HepG2 (cell line): Measurements from ENCODE around the gene LRIG3. TPM values are rescaled to one million over a fixed set of nuclear protein-coding genes. Genes with fewer than 3 reads are reported as not detected.
"Not testable (repeated sequence)": the region's sequence is repeated elsewhere in the genome, so short reads cannot be mapped to it uniquely, and the experiment has no call there.

Source experiments
- ATAC-seq: fragments of 200-7000 bp; cut with Tn5 transposase; 3 replicates; pipeline ENCODE4 v1.9.1; 2020; ENCODE audit warnings: mild to moderate bottlenecking, moderate library complexity
- BruUV-seq: library from RNA; stranded (reverse); fragments of 400-500 nt; replicated peaks from 2 replicates; lab custom pipeline; 2021; lab: Mats Ljungman, UMichigan
- CTCF ChIA-PET: fragments of 300-600 bp; formaldehyde crosslinking; extraction: SDS; loops from one replicate; lab custom pipeline; 2021; ENCODE audit warnings: low total read pairs, inconsistent platforms, low intra/inter-chr PET ratio; lab: Yijun Ruan, JAX
- POLR2A ChIA-PET: fragments of 350-600 bp; sonication (Branson Sonifier 250); formaldehyde crosslinking; loops from one replicate; lab custom pipeline; 2020; ENCODE audit warnings: antibody characterized with exemption, inconsistent platforms; lab: Yijun Ruan, JAX
- DNase-seq: peaks from one replicate; pipeline ENCODE4 v3.0.0-alpha.2; 2015; ENCODE audit warnings: low spot score
- FAIRE-seq: peaks from 3 replicates; lab custom pipeline; 2011; peaks lifted over from hg19 to GRCh38; lab: Jason Lieb, UNC
- H2AFZ ChIP-seq: one replicate; pipeline ENCODE4 v1.6.1; 2011; ENCODE audit warnings: low read length, inconsistent platforms
- H3K27ac ChIP-seq: fragments of 300-600 bp; 3 replicates; pipeline ENCODE4 v1.8.0; 2011; ENCODE audit warnings: mixed run types, mild to moderate bottlenecking, mixed read lengths, low read length, inconsistent platforms; ENCODE audit not compliant: insufficient read depth; ENCODE audit errors: extremely low read length
- H3K27me3 ChIP-seq, 2 experiments: fragments of 200-600 bp in 1 of 2; 2 replicates in 1 of 2; 3 replicates in 1 of 2; pipeline versions ENCODE4 v1.6.0 to v1.8.0; 2011; ENCODE audit warnings: low read length in 2 of 2, mild to moderate bottlenecking in 2 of 2, moderate library complexity in 2 of 2, inconsistent platforms in 1 of 2; ENCODE audit not compliant: insufficient read depth in 2 of 2, control insufficient read depth in 1 of 2
- H3K36me3 ChIP-seq, 2 experiments: fragments of 200-600 bp in 1 of 2; replicated peaks in 1 of 2; 2 replicates in 1 of 2; 3 replicates in 1 of 2; pipeline versions ENCODE4 v1.5.1 to v1.8.0; 2011; ENCODE audit warnings: low read length in 2 of 2, inconsistent platforms in 1 of 2; ENCODE audit not compliant: insufficient read depth in 2 of 2, control insufficient read depth in 1 of 2
- H3K4me1 ChIP-seq: 2 replicates; pipeline ENCODE4 v1.5.1; 2012; ENCODE audit warnings: low read length, inconsistent platforms; ENCODE audit not compliant: insufficient read depth
- H3K4me2 ChIP-seq: 2 replicates; pipeline ENCODE4 v1.6.0; 2011; ENCODE audit warnings: low read depth, low read length, inconsistent platforms
- H3K4me3 ChIP-seq, 3 experiments: fragments of 200-600 bp in 1 of 3; sonication (generic), shearing (Covaris generic) in 1 of 3; replicated peaks in 1 of 3; 2 replicates each; pipeline ENCODE4 v1.5.1; 2011 to 2016; ENCODE audit warnings: low read length in 3 of 3, inconsistent platforms in 2 of 3, low read depth in 2 of 3, mild to moderate bottlenecking in 2 of 3, control low read depth in 1 of 3, mixed read lengths in 1 of 3; ENCODE audit not compliant: insufficient read depth in 1 of 3
- H3K79me2 ChIP-seq: one replicate; pipeline ENCODE4 v1.6.1; 2011; ENCODE audit warnings: low read length, inconsistent platforms; ENCODE audit not compliant: insufficient read depth
- H3K9ac ChIP-seq: 2 replicates; pipeline ENCODE4 v1.6.0; 2011; ENCODE audit warnings: mild to moderate bottlenecking, low read depth, low read length, inconsistent platforms; ENCODE audit not compliant: insufficient read depth
- H3K9me3 ChIP-seq: 2 replicates; pipeline ENCODE4 v1.5.1; 2012; ENCODE audit warnings: mild to moderate bottlenecking, low read length
- H4K20me1 ChIP-seq: 2 replicates; pipeline ENCODE4 v1.6.0; 2011; ENCODE audit warnings: inconsistent platforms, mild to moderate bottlenecking, low read length, moderate library complexity; ENCODE audit not compliant: insufficient read depth
- CEBPB ChIP-seq: IDR thresholded peaks from 2 replicates; pipeline ENCODE4 v1.6.1; 2011; ENCODE audit warnings: low read depth, low read length, improper control_type of control experiment, borderline replicate concordance
- TFDP2 ChIP-seq: sonication (generic); formaldehyde crosslinking; IDR thresholded peaks from 2 replicates; pipeline ENCODE4 v1.4.0; 2020; ENCODE audit warnings: missing genetic modification reagents
- WGBS: methylation state at CpG from one replicate; pipeline ENCODE4 v1.1.6; 2017; ENCODE audit warnings: low lambda C conversion rate; 5-methylcytosine and 5-hydroxymethylcytosine counted together
- in situ Hi-C: cut with HindIII; loops from 2 replicates; pipeline ENCODE4 v1.10.0; 2017; ENCODE audit warnings: low pct_unique_long_range_greater_than_20kb; ENCODE audit not compliant: extremely low pct_ligation_motif_present
- intact Hi-C: fragments of 100-400 bp; cut with micrococcal nuclease; formaldehyde crosslinking; loops from one replicate; pipeline ENCODE4 v1.10.0; 2022; ENCODE audit not compliant: unreplicated experiment
- polyA plus RNA-seq, 8 experiments: library from polyadenylated mRNA; depleted of rRNA in 3 of 8; stranded (reverse) in 7 of 8; unstranded in 1 of 8; fragments of >200 nt; fragmentation: Illumina TruSeq in 4 of 8; extraction: Trizol in 4 of 8; gene quantifications; 2 replicates each; pipeline versions ENCODE4 v1.2.1 to v1.2.3, GENCODE V29; 2011 to 2016; ENCODE audit warnings: low read depth in 4 of 8, missing spikeins in 1 of 8, mixed read lengths in 1 of 8; ENCODE audit not compliant: insufficient read depth in 1 of 8
- total RNA-seq, 5 experiments: library from RNA; depleted of rRNA; stranded (reverse); fragments of >200 nt; fragmentation: Illumina TruSeq; extraction: Trizol; gene quantifications; 2 replicates each; pipeline ENCODE4 v1.2.3, GENCODE V29; 2016; ENCODE audit warnings: low read depth in 1 of 5

LRIG3 gene
- total and polyA plus RNA-seq, 2 of the 13 experiments (the other 11 are each of a cell fraction or from before 2014, with no cell fraction given), result 7.7 to 17.4 TPM

- peaks cover 1% of the 10 kb centered on the region for H3K79me2 ChIP-seq
- H3K9ac ChIP-seq, result no peak overlapping the region
- H3K27me3 ChIP-seq, result no peaks in the 10 kb centered on the region; a peak in 1 of 5 replicates
- intact Hi-C loops (no loop called here), in situ Hi-C loops (no loop called here)
- H3K27ac ChIP-seq, result no peak overlapping the region
- DNase-seq (no peak), FAIRE-seq (no peak), ATAC-seq (no peak)
- CTCF ChIA-PET, result no interaction called here
- no peak overlapping the region for H3K4me2 ChIP-seq
- H3K9me3 ChIP-seq, result no peaks in the 10 kb centered on the region
- no peak overlapping the region for H2AFZ ChIP-seq
- no peaks in the 10 kb centered on the region for H3K4me1 ChIP-seq
- 96% methylated on average over 9 of the region's 9 CpGs for WGBS
- H3K4me3 ChIP-seq, result no peak overlapping the region
- POLR2A ChIA-PET, result no interaction called here
- no TSS peak for BruUV-seq
- H3K36me3 ChIP-seq, result peaks cover 2 to 15% of the 10 kb centered on the region in 2 experiments; a peak in 3 of 5 replicates
- H4K20me1 ChIP-seq, result no peaks in the 10 kb centered on the region
- TF ChIP-seq TFDP2 (CRISPR knock-in tag), result no peak
- peak; percentile 73 for TF ChIP-seq CEBPB
- TF ChIP-seq, all 625 proteins: peak for 1
Measured at GRCh38 chr12:58905422-58905821, 14.9 kb downstream of the LRIG3 start.

GRCh38 chr12:58902726-58903125 is 17.6 kb downstream of the LRIG3 start:
- DNase-seq, H3K9ac ChIP-seq, FAIRE-seq, H3K9me3 ChIP-seq, ATAC-seq, H3K27ac ChIP-seq, H2AFZ ChIP-seq, CTCF ChIA-PET, H3K27me3 ChIP-seq, H4K20me1 ChIP-seq, BruUV-seq, POLR2A ChIA-PET, H3K4me2 ChIP-seq, H3K4me1 ChIP-seq, H3K79me2 ChIP-seq, H3K4me3 ChIP-seq, in situ Hi-C loops, intact Hi-C loops: not testable (repeated sequence)
- WGBS, result 88% methylated on average over 1 of the region's 1 CpG
- H3K36me3 ChIP-seq, result peaks cover 2 to 12% of the 10 kb centered on the region in 2 experiments; a peak in 3 of 5 replicates
